Rectal smooth muscle tissue (tissue), 1 donor: Measurements from ENCODE around the gene CDR2.
"Not testable (repeated sequence)": the region's sequence is repeated elsewhere in the genome, so short reads cannot be mapped to it uniquely, and the experiment has no call there.

Source experiments
- H3K27ac ChIP-seq: one replicate; pipeline ENCODE4 v1.7.0; 2013; ENCODE audit warnings: low read depth, low read length, inconsistent platforms
- H3K27me3 ChIP-seq: one replicate; pipeline ENCODE4 v1.7.0; 2013; ENCODE audit warnings: low read length; ENCODE audit not compliant: control insufficient read depth, insufficient read depth
- H3K36me3 ChIP-seq: one replicate; pipeline ENCODE4 v1.7.0; 2013; ENCODE audit warnings: low read length; ENCODE audit not compliant: control insufficient read depth, insufficient read depth
- H3K4me1 ChIP-seq: one replicate; pipeline ENCODE4 v1.7.0; 2013; ENCODE audit warnings: low read length; ENCODE audit not compliant: control insufficient read depth, insufficient read depth
- H3K4me3 ChIP-seq: one replicate; pipeline ENCODE4 v1.7.0; 2013; ENCODE audit warnings: low read length
- H3K9ac ChIP-seq: one replicate; pipeline ENCODE4 v1.7.0; 2013; ENCODE audit warnings: low read length

The CDR2 gene

DNA sequence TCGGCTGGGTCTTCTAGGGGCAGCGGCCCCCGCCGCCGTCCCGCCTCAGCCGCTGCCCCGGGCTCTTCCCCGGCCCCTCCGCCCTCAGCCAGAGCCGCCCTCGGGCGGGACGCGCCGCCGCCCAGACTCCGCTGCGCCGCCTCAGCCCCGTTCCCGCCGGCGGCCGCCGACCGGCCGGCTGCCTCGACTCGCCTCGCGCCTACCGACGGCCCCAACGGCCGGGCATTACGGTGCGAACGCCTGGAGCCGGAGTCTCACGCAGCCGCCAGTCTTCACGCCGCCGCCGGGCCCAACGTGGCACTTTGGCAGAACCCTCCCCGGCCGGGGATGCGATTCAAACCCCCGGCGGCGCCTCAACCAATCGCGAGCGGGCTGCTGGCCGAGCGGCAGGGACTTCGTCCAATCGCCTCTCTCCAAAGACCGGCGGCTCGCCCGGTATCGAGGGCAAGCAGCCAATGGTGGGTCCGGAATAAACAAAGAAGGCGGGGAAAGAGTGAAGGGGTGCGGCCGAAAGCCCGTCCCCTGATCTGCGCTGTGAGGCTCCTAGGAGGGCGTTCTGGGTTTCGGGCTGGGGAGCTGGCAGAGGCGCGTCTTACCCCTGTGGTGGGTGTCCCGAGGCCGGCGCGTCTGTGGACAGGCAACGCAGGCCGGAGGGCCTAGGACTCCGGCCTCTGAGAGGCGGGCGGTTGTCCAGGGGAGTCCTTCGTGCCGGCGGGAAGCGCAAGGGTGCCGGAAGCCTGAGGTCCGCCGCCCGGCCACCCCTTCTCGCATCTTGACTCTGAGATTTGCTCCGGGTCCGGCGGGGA is at the start of gene CDR2:
CDR2 (minus strand) TSS at position 309 of the 806 bp plus-strand sequence. CDS start 310 bp downstream, outside the sequence.
- Histone ChIP-seq H3K36me3 (no peaks in the 10 kb centered on the region), H3K27me3 (no peaks in the 10 kb centered on the region), H3K4me1 (peaks cover 27% of the 10 kb centered on the region), H3K4me3 (peak within 1 kb of the TSS; percentile 89), H3K9ac (peak within 1 kb of the TSS; percentile 63), H3K27ac (peak within 1 kb of the TSS; percentile 79)

- no peak overlapping the region for H3K4me3 ChIP-seq
- H3K9ac ChIP-seq = no peak overlapping the region
- H3K4me1 ChIP-seq = no peaks in the 10 kb centered on the region
- H3K36me3 ChIP-seq = peaks cover 24% of the 10 kb centered on the region
- H3K27ac ChIP-seq = no peak overlapping the region
- H3K27me3 ChIP-seq = no peaks in the 10 kb centered on the region
These were observed 49.3 kb upstream of the CDR2 start for GRCh38 chr16:22423716-22424115.

DNA sequence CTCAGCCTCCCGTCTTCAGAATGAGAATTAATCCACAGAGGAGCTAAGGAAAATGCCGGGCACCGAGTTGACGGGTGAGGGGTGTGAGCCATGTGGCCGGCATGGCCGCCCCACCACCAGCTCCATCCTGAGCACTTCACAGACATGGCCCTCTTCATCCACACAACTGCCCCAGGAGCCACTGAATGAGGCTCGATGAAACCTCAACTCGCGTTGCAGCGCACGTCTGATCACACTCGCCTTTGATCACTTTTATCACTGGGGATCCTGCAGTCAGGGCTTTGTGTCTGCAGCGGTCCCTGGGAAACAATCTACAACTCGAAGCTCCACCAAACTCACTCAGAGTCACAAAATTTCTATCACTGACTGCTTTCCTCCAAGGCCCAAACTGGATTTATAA is 46.7 kb upstream of the CDR2 start:
- H3K36me3 ChIP-seq = peaks cover 15% of the 10 kb centered on the region
- H3K4me1 ChIP-seq = no peaks in the 10 kb centered on the region
- H3K9ac ChIP-seq = no peak overlapping the region
- H3K27me3 ChIP-seq = no peaks in the 10 kb centered on the region
- H3K4me3 ChIP-seq = no peak overlapping the region
- no peak overlapping the region for H3K27ac ChIP-seq

- Histone ChIP-seq H3K36me3 (peaks cover 11% of the 10 kb centered on the region), H3K4me3 (no peak overlapping the region), H3K4me1 (no peaks in the 10 kb centered on the region), H3K9ac (no peak overlapping the region), H3K27ac (no peak overlapping the region), H3K27me3 (no peaks in the 10 kb centered on the region)
These were observed 46.3 kb upstream of the CDR2 start for GRCh38 chr16:22420606-22421135.

GRCh38 chr16:22419908-22420307 is 45.5 kb upstream of the CDR2 start:
- Histone ChIP-seq H3K9ac (no peak overlapping the region), H3K4me1 (no peaks in the 10 kb centered on the region), H3K27me3 (no peaks in the 10 kb centered on the region)

DNA sequence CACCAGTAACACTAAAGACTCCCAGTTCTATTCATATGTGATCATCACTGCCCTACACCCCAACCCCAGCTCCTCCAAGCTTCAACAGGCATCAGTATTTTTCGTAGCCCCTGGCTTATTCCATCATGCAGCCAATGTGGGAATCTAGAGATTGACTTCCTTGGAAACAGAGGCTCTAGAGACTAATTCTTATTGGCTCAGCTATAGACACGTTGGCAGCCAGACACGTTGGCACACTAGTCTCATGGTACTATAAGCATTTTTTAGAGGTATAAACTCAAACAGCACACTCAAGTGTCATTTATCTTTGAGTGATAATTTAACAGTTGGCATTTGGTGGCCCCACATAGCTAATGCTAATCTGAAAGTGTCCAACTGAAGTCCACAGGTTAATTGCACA is 44.4 kb upstream of the CDR2 start:
- Histone ChIP-seq H3K36me3 (peaks cover 7% of the 10 kb centered on the region), H3K4me1 (no peaks in the 10 kb centered on the region), H3K27me3 (no peaks in the 10 kb centered on the region), H3K4me3 (no peak overlapping the region), H3K27ac (no peak overlapping the region), H3K9ac (no peak overlapping the region)

More at GRCh38 chr16:22419908-22420307, 45.5 kb upstream of the CDR2 start:
- no peak overlapping the region for H3K27ac ChIP-seq
- H3K4me3 ChIP-seq = no peak overlapping the region
- peaks cover 7% of the 10 kb centered on the region for H3K36me3 ChIP-seq

- not testable (repeated sequence) for H3K9ac ChIP-seq, H3K27me3 ChIP-seq
These were observed 43.4 kb upstream of the CDR2 start for GRCh38 chr16:22417798-22418197.

GRCh38 chr16:22417019-22417418 is 42.6 kb upstream of the CDR2 start:
- no peak overlapping the region for H3K4me3 ChIP-seq
- H3K4me1 ChIP-seq = no peaks in the 10 kb centered on the region
- peaks cover 7% of the 10 kb centered on the region for H3K36me3 ChIP-seq
- no peak overlapping the region for H3K9ac ChIP-seq
- no peaks in the 10 kb centered on the region for H3K27me3 ChIP-seq
- no peak overlapping the region for H3K27ac ChIP-seq

More at GRCh38 chr16:22417798-22418197, 43.4 kb upstream of the CDR2 start:
- H3K27ac ChIP-seq, H3K36me3 ChIP-seq, H3K4me1 ChIP-seq, H3K4me3 ChIP-seq: not testable (repeated sequence)

- Histone ChIP-seq H3K27me3 (no peaks in the 10 kb centered on the region), H3K36me3 (peaks cover 2% of the 10 kb centered on the region), H3K4me3 (no peak overlapping the region), H3K9ac (no peak overlapping the region), H3K4me1 (no peaks in the 10 kb centered on the region), H3K27ac (no peak overlapping the region)
These were observed 39.4 kb upstream of the CDR2 start for GRCh38 chr16:22413819-22414218.

- H3K4me1 ChIP-seq = no peaks in the 10 kb centered on the region
- H3K4me3 ChIP-seq = no peak overlapping the region
- H3K27ac ChIP-seq = no peak overlapping the region
- no peak overlapping the region for H3K9ac ChIP-seq
- H3K27me3 ChIP-seq = no peaks in the 10 kb centered on the region
- no peaks in the 10 kb centered on the region for H3K36me3 ChIP-seq
These were observed 33.1 kb upstream of the CDR2 start for GRCh38 chr16:22407486-22407885.

DNA sequence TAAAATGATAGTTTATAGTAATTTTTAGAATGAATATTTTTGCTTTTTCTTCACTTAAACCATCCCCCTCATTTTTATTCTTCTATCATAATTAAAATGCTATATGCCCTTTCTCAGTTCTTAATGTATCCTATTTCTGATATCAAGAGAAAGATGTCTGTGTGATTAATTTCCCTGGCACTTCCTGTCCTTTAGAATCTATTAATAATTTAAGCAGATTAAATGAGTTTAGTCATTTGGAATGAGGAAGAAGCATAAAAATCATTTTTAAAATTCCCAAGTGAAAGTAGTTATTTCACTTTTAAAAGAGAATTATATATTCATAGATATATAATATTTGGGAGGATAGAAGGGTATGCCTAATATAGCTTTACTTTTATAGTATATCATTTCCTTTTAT is 27.8 kb upstream of the CDR2 start:
- H3K27ac ChIP-seq = no peak overlapping the region
- H3K36me3 ChIP-seq = no peaks in the 10 kb centered on the region
- no peaks in the 10 kb centered on the region for H3K4me1 ChIP-seq
- H3K9ac ChIP-seq = no peak overlapping the region
- H3K4me3 ChIP-seq = no peak overlapping the region
- no peaks in the 10 kb centered on the region for H3K27me3 ChIP-seq

- Histone ChIP-seq H3K27ac (no peak overlapping the region), H3K9ac (no peak overlapping the region), H3K4me1 (no peaks in the 10 kb centered on the region), H3K36me3 (no peaks in the 10 kb centered on the region), H3K4me3 (no peak overlapping the region), H3K27me3 (no peaks in the 10 kb centered on the region)
These were observed 26.5 kb upstream of the CDR2 start for GRCh38 chr16:22400900-22401299.

GRCh38 chr16:22397931-22398330 is 23.5 kb upstream of the CDR2 start:
- Histone ChIP-seq H3K4me3 (no peak overlapping the region), H3K27me3 (no peaks in the 10 kb centered on the region), H3K27ac (no peak overlapping the region), H3K36me3 (no peaks in the 10 kb centered on the region), H3K9ac (no peak overlapping the region), H3K4me1 (no peaks in the 10 kb centered on the region)
